DND-41 (cell line): ENCODE data around the gene ILK.

ENCODE experiments used
- EZH2 ChIP-seq: IDR thresholded peaks from 3 replicates; pipeline ENCODE4 v1.6.1; 2012; ENCODE audit warnings: borderline replicate concordance, low read depth, mild to moderate bottlenecking, moderate library complexity, low read length, inconsistent platforms; ENCODE audit not compliant: severe bottlenecking
- TF ChIP-seq, protein P1 (sequence below): IDR thresholded peaks from 2 replicates; pipeline ENCODE4 v1.5.1; 2012; ENCODE audit warnings: borderline replicate concordance, low read length, moderate library complexity, mild to moderate bottlenecking; ENCODE audit not compliant: poor library complexity, severe bottlenecking; ENCODE audit errors: extremely low read depth

DNA sequence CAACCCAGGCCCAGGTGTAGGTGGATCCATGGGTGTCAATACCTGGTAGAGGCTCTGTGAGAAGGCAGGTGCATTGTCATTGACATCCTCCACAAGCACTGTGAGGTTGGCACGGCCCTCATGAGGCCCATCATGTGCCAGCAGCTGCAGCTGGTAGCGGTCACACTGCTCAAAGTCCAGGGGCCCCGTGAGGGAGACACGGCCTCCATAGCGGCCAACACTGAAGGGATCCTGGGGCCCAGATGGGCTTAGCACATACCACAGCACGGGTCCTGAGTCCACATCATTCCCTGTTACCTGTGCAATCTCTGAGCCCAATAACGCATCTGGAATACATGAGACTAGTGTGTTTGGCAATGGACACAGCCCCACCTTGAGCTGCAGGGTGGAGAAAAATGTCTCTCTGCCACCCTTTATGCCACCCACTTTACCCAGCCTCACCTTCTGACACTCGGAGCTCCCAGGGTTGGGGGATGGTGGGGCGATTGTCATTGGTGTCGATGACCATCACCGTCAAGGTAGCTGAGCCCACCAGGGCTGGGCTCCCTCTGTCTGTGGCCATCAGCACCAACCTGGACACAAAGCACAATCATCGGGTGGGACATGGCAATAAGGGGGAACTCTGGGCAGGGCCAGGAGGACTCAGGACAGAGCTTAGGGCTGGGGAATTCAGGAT lies 21.7 kb downstream of the ILK start:
- TF ChIP-seq, protein P1, sequence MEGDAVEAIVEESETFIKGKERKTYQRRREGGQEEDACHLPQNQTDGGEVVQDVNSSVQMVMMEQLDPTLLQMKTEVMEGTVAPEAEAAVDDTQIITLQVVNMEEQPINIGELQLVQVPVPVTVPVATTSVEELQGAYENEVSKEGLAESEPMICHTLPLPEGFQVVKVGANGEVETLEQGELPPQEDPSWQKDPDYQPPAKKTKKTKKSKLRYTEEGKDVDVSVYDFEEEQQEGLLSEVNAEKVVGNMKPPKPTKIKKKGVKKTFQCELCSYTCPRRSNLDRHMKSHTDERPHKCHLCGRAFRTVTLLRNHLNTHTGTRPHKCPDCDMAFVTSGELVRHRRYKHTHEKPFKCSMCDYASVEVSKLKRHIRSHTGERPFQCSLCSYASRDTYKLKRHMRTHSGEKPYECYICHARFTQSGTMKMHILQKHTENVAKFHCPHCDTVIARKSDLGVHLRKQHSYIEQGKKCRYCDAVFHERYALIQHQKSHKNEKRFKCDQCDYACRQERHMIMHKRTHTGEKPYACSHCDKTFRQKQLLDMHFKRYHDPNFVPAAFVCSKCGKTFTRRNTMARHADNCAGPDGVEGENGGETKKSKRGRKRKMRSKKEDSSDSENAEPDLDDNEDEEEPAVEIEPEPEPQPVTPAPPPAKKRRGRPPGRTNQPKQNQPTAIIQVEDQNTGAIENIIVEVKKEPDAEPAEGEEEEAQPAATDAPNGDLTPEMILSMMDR: no peak
- TF ChIP-seq EZH2: no peak
